ENCODE measurements around the gene HARBI1.
A peak's percentile ranks its signal among the peaks of the same experiment; 100 is the strongest.
"Not testable (repeated sequence)": the region's sequence is repeated elsewhere in the genome, so short reads cannot be mapped to it uniquely, and the experiment has no call there.

HARBI1 gene

DNA sequence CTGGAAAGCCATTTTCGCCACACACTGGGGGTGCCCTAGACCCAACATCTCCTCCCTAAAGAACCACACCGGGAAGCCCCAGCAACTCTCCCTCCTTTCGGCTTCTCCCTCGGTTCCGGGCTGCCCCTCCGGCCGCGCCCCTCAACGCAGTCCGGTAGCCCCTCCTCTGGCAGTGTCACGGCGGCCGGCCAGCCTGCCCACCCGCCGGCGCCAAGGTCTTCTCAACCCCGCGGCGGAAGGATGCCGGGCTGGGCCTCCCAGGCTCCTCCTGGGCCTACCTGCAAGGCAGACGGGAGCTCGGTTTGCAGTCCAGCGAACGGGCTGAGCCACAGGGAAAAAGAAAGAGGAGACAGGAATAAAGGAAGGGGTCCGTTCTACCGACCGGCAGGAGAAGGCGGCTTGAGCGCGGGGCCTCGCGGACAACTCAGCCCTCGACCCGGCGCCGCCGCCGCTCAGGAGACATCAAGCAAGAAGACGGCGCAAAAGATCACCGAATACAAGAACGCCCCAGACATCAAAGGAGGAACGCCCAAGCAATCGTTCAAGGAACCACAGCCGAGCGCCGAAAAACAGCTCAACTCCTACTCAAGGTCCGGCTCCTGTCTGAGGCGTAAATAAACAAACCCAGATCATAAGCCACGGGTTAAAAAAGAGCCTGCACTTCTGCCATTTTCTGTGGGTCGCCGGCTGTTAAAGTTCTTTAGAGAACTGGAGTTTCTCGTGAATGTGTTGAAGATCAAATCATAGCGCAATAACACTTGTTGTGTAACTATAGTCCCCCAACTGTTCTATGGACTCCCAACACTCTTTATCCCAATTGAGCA is 23.3 kb downstream of the HARBI1 start, which contains the start of gene AMBRA1:
TSS of gene AMBRA1 (minus strand) at position 474 of the 824 bp plus-strand sequence. CDS start 45,643 bp downstream, outside the sequence.
- DNase-seq, result peak; percentile 75

DNA sequence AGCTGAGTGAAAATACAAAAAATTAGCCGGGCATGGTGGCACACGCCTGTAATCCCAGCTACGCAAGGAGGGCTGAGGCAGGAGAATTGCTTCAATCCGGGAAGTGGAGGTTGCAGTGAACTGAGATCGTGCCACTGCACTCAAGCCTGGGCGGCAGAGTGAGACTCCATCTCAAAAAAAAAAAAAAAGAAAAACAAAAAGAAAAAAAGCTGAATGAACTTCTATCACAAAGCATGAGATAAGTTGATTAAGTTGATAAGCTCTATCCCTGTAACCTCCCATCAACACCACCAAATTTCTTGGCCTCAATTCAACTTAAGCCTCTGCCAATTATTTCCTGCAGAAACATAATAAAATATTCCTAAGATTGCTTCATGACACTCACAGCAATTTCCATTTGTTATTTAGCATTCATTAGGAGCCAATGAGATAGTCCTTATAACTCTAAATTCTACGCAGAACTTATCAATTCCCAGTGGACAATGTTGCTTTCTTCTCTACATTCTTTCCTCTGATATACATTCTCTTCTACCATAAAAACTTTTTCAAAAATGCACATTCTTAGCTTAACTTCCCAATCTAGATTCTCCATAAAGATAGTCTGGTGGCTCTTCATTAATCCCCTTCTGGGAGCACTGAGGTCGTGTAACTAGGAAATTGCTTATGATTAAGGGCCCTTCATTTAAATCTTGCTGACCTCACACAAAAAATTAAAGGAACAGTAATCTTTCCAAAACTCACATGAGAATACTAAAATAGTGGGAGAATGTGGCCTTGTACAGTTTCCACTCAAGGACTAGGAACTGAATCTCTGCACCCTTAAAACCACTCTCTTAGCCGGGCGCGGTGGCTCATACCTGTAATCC is 26.1 kb downstream of the HARBI1 start:
- no peak for DNase-seq

DNA sequence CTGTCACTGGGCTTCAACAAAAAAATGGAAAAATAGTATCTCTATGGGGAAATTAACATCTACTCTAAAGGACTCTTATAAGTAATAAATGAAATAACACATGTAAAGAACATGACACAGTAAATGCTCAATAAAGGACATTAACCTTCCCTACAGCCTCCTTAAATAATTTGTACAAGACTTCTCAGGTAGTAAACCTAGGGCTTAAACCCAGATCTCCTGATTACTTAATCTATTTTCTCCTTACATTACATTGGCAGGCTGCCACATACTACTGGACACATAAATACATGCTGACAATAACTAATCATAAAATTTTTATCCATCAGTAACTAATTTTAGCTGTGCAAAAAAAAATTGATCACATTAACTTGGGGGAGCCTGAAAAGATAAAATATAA is 28.1 kb downstream of the HARBI1 start:
- no peak for DNase-seq

DNA sequence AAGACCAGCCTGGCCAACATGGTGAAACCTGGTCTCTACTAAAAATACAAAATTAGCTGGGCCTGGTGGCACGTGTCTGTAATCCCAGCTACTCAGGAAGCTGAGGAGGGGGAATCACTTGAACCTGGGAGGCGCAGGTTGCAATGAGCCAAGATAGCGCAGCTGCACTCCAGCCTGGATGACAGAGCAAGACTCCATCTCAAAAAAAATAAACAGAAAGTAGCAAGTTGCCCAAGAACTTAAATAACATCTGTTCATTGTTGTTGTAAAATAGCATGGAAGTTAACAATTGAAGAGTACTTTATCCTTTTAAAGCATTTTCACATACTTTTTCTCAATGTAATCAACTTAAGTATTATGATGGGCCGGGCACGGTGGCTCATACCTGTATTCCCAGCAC is 28.9 kb downstream of the HARBI1 start:
- DNase-seq, result no peak

DNA sequence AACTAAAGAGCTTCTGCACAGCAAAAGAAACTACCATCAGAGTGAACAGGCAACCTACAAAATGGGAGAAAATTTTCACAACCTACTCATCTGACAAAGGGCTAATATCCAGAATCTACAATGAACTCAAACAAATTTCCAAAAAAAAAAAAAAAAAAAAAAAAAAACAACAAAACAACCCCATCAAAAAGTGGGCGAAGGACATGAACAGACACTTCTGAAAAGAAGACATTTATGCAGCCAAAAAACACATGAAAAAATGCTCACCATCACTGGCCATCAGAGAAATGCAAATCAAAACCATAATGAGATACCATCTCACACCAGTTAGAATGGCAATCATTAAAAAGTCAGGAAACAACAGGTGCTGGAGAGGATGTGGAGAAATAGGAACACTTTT is 33.5 kb downstream of the HARBI1 start:
- DNase-seq, result not testable (repeated sequence)

DNA sequence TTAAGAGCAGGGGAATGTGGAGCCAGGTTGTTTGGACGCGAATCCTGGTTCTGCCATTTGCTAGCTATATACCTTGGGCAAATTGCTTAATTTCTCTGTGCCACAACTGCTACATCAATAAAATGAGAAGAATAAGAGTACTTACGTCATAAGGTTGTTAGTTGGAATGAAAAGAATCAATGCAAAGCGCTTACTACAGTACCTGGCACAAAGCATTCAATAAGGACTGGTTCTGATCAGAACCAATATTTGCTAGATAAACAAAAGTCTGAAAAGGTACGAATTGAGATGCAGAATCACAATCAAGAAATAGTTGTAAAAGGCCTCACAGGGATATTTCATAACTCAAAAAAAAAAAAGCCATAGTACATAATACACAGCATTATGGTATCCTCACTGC is 34.4 kb downstream of the HARBI1 start:
- DNase-seq, result no peak

DNA sequence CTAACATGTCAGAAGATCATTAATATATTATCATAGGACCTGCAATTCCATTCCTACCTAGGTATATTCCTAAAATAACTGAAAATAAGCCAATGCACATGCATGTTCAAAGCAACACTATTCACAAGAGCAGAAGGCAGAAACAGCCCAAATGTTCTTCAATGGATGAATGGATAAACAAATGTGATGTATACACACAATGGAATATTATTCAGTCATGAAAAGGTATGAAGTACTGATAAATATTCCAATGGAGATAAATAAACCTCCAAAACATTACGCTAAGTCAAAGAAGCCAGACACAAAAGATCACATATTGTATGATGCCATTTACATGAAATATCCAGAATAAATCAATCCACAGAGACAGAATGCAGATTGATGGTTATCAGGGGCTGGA is 40.0 kb downstream of the HARBI1 start:
- DNase-seq, result no peak

DNA sequence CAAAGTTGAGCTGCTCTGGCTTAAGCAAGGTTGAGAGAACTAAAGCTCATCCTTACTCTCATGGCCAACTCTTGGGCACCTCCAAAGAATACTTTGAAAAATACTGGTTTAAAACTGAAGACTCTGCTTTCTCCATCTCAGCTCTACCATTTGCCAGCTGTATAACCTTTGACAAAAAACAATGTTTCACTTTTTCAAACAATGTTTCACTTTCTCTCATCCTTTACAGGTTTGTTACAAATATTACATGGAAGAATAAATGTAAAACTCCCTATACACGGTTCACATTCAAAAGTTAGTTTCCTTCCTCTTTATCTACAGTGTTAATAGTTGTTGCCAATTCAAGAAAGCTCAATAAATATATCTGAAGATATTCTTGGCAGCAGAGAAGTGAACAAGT is 42.4 kb downstream of the HARBI1 start:
- DNase-seq, result no peak

DNA sequence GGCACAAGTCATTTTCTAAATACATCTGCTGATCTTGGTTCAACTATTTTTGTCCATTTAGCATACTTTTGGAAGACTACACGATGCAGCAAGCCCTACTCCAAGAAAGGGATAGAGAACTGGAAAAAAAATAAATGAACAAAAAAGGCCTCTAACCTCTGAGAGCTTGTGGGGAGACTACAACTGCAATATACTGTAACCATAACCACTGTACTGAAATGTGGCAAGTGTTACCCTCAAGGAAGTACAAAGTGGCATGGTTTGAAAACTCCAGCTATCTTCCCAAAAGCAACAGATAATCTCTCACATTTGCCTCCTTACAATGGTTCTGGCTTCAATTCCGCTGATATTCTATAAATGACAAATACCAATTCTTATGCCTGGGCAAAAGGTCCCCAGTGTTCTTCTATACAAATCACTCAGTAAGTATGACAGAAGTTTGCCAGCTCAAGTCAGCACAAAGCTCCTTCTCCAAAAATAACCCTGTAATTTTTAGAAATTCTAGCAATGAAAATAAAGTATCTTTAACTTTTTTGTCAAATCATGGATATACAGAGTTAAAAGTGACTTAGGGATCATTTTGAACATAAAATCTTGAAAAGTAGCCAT is 46.1 kb downstream of the HARBI1 start:
- DNase-seq, result no peak

DNA sequence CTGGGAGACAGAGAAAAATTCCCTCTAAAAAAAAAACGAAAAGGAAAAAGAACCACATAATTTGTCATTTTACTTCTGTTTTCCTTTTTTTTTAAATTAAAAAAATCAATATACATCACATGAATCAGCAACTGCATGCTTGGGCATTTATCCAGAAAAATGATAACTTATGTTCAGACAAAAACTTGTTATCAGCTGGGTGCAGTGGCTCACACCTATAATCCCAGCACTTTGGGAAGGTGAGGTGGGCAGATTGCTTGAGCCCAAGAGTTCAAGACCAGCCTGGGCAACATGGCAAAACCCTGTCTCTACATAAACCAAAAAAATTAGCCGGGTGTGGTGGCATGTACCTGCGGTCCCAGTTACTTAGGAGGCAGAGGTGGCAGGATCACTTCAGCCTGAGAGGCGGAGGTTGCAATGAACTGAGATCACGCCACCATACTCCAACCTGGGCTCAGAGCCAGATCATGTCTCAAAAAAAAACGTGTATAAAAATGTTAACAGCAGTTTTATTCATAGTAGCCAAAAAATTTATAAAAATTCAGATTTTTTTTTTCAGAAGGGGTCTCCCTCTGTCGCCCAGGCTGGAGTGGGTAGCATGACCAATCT is 51.7 kb downstream of the HARBI1 start:
- DNase-seq, result no peak

DNA sequence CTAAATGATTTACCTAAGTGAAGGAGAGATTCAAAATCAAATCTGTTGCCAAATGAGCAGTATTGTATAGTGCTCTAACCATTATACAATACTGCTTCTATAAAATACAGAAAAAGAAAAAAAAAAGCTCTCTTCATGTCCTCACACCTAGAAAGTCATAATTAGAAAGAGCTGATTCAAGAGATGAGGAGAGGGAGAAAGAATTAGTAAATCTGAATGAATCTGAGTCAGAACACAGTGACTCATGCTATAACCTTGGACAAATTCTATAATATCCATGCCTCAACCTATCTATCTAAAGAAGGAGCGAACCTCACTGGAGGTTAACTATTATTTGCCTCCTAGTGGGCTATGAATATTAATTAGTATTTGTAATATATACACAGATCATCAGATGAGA is 52.6 kb downstream of the HARBI1 start:
- DNase-seq, result no peak

DNA sequence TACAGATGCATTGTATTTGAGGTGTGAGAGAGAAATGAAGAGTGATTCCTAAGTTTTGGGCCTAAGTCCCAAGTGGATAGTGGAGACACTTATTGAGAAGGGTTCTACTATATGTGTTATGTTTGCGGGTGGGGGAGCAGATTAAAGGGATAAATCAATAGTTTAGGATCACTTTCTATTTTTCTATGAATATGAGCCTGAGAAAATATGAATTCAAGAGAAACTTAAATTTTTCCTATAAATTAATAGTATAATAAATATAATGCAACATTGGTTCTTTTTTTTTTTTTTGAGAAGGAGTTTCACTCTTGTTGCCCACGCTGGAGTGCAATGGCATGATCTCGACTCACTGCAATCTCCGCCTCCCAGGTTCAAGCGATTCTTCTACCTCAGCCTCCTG is 54.5 kb downstream of the HARBI1 start:
- no peak for DNase-seq

DNA sequence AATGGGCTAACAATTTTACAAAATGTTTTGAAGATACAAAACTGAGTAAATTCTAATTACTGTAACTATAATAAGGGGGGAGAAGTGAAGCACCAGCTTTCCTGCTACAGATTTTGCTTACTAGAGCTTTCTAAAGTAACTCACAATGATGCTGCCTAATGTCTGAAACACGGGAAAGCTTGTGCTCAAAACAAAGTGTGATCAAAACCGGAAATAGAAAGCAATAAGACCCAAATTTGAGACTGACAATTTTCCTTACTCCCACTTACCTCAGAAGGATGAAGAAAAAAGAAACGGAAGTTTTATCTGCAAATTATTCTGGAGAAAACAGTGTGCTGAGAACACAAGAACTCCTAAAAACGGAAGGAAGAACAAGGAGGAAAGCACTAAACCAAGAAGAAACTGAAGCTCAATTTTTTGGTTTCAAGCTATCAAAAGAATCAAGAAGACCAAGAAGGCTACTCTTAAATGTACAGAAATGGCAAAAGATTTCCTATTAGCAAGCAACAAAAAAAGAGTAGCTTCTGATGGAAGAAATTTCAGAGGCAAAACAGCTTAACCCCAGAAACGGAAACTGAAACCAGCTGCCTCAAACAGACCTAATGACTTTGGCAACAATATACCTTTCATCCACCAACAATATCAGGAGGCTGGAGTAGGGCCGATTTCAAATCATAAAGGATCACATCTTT is 56.6 kb downstream of the HARBI1 start:
- DNase-seq, result no peak

DNA sequence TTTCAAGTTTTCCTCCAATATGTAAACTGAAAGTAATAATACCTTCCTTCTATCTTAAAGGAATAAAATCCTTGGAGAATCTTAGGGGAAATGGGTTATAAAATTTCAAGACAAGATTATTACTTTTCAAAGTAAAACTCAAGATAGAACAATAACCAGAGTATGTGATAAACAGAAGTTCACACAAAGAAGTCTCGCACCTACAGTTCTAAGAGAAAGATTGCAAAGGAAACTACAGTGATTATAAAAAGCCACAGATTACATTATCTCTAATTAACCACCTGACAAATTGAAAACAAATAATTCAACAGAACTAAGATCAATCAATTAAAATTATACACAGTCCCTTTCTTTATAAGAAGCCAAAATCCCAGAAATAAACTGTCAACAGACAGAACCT is 57.2 kb downstream of the HARBI1 start:
- no peak for DNase-seq

DNA sequence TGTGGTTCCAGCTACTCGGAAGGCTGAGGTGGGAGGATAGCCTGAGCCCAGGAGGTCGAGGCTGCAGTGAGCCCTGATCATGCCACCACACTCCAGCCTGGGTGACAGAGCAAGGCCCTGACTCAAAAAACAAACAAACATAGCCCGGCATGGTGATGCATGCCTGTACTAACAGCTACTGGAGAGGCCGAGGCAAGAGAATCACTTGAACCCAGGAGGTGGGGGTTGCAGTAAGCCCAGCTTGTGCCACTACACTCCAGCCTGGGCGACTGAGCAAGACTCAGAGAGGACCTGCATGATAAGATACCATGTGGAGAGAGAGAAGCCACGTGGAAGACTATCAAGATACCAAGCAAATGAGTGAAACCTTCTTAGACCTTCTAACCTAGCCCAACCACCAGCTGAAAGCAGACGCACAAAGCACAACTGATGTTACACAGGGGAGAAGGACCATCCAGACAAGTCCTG is 59.3 kb downstream of the HARBI1 start:
- DNase-seq, result no peak

DNA sequence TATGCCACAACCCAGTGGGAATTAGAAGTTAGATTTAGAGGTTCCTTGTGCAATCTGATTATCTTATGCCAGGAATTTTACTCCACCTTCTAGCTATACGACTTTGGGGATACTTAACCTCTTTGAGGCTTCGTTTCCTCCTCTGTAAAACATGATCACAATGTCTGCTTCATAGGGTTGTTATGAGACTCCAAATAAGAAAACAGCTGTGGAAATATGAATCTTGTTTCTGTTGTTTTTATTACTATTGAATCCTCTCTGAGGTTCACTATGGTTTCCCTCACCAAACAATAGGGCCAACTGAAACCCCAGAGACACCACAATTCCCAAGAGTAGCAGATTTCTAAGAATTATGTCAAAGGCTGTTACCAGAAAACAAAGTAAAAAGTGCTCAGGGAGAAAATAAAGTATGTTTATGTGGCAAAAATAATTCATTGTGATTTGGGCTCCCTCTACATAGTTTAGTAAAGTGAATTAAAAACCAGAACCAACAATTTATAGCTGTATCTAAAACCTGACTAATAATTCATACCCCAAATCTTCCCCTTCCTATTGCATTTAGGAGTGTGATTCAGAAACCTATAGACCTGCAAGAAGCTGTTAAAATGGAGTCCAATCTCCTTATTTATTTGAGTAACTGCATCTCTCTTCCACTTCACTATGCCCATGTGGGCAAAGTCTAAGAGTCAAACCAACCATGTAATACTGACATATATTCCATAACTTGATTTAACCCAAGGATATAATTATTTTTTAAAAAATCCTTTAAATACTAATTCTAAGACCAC is 61.6 kb downstream of the HARBI1 start:
- no peak for DNase-seq

DNA sequence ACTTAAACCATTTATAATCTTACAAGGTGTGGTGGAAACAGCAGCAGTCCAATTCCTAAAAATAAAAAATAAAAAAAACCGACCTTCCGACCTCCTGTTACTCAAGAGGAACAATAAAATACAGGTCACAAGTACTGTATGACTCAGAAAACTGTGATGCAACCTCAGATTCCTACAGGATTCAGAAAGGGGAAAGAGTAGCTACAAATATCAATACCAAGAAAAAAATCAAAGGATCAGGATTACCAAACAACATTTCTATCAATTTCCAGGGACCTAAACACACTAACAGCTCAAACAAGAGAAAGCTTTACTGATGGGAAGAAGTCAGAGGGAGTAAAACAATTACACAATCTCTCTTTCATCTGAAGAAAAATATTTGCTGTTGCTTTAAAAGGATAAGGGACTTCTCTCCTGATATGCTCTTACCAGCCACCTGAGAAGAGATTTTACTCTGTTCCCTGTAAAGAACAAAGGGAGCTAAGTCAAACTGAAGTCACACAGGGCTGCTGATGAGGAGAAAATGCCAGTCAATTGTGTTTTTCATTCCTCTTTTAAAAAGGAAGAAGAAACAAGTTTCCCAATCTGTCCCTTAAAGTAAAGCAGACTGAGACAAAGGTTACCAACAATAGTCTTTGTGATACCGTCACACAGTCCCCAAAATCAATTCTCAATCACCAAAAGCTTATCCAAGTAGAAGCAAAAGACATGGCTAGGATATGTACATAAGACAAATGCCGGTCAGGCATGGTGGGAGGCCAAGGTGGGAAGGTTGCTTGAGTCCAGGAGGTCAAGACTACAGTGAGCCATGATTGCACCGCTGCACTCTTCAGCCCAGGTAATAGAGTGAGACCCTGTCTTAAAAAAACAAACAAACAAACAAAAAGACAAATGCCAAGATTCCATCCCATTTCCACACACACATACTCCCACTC is 62.5 kb downstream of the HARBI1 start:
- no peak for DNase-seq

DNA sequence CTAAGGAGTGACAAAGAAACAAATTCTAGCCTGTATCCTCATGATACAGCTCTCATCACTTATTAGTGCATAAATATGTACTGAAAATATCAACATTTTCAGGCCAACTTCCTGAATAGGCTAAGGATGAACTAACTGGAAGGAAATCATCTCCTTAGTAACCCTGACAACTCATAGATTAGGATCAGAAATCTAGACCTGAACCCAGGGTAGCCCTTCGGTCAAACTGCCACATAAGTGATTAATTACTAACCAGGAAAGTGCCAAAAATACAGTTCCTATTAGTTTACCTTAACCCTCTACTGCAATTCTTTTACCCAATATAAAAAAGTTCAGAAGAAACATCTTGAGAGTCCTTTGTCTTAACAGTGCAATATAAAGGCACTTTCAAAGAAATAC is 63.2 kb downstream of the HARBI1 start:
- DNase-seq, result no peak
